T-helper 1 cell treated with Interleukin-12 subunit alpha and Interleukin-12 subunit beta and Interleukin-4 antibody, amounts not matched to agents 30 ng/mL and 1 ng/mL, for 36 hours (primary cell): ENCODE results near the gene MAST4. TPM values are rescaled to one million over a fixed set of nuclear protein-coding genes. Genes with fewer than 3 reads are reported as not detected.

Source experiments
- intact Hi-C: fragments of 100-400 bp; cut with micrococcal nuclease; formaldehyde crosslinking; loops from one replicate; pipeline ENCODE4 v1.15.1; 2024
- total RNA-seq: library from RNA; stranded (reverse); gene quantifications from 2 replicates; pipeline ENCODE4 v1.2.3, GENCODE V29; 2022

MAST4 gene
- total RNA-seq, 1 donor from 2014 or later: 65.8 TPM

DNA sequence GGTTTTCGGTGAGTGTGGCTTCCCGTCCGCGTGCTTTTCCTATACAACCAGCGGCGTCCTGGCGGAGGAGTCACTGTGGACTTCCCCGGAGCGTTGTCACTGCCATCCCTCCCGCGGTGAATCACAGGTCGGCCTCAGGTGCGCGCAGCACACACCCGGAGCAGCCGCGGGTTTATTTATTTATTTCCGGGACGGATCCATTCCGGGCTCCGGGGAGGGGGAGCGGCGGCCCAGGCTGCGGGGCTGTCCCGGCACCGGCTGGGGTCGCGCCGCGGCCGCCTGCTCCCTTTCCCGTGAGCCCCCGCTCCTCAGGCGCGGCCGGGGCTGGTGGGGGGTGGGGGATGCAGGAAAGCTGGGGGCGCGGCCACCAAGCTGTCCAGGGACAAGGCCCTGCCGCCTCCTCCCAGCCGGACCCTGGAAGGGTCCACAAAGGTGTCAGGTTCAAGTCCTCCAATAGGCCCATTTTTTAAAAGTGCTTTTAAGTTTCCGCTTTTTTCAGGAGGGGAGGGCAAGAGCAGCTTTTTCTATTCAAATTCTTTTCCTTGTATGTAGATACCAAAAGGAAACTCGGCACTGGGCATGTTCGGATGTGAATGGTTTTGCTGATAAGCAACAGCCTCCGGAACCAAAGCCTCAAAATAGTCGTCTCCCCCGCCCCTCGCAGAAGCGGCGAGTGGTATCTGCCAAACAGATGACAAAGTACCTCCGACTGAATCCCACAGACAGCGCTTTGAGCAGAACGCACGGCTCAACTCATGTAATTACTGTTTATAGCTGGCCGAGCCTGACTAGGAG lies 407.9 kb downstream of the MAST4 start:
- intact Hi-C loops: loop anchor here (1.0 to 10.0 kb wide), 14 partner anchors 16 to 1442 kb away; partner anchors contain the start of genes CENPK, ERBIN, MAST4 and NLN

DNA sequence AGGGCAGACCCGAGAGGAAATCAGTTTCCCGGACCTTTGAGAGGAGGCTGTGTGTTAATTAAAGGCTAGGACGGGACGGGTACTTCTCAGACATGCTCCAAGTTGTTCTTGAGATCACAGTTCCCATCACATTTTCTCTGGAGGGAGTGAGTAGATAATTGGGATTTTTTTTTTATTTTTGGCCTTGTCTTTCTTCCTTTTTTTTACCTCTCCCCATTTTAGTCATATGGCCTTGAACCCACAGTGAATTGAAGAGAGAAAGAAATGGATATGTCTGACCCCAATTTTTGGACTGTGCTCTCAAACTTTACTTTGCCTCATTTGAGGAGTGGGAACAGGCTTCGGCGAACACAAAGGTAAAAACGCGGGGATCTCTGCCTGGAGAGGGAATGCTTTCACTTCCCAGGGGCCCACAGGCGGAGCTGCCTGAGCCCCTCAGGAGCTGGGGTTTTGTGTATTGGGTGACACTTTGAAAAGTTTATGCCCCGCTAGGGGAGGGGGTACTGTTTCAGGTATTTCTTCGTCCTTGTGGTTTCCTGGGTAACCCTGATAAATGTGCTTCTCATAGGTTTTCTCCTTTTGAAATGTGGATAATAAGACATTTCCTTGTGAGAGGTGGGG lies 408.6 kb downstream of the MAST4 start:
- intact Hi-C loops: loop anchor here (1.0 to 10.0 kb wide), 14 partner anchors 17 to 1443 kb away; partner anchors contain the start of genes CENPK, ERBIN, MAST4 and NLN

DNA sequence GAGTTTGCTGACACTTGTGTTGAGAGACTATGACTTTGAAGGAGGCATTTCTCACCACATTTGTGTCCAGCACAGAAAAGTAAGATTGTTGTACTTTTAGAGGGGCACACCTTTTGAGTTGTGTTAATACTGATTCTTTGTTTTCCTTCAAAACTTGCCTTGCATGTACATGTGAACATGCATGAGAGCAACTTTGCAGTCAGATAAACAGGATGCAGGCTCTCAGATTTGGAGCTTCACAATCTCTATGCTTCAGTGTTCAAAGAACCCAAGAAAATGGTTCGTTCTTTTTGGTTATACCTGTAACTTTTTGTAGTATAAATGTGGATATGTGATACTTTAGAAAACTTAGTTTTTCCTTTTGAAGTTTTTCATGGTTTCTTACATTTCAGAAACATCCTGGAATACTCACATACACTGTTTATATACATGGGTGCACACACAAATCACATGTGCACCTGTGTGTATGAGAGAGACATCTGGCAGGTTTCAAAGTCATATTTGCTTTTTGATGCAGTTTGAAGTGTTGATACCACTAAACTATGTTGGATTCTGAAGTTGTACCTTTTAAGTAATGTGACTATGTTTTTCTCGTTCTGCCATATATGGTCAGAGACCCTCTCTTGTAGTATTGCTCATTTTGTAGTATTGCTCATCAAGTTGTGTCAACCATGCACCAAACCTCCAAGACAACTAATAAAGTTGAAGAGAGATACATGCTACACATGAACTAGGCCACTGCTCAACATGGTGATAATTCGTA lies 409.7 kb downstream of the MAST4 start:
- intact Hi-C loops: loop anchor here (2.0 to 10.0 kb wide), 3 partner anchors 161 to 1283 kb away; partner anchors contain the start of genes NLN and SGTB

DNA sequence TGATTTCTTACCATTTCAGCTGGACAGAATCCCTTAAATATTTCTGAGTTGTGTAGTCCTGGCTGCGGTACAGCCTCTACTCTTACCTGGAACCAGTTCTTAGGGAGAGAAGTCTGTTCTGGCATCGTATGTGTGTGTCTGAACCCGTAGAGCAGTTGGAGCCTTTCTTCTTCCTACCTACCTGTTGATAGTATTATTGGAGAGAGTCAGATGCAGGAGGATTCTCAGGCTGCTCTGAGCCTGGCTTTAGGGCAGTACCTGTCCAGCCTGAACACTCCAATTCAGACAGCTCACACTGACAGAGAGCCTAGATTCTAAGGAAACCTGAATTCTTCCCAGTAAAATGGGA lies 410.3 kb downstream of the MAST4 start:
- intact Hi-C loops: loop anchor here (10.0 kb wide), 1 partner anchor 508 kb away; no protein-coding TSS in a partner anchor

DNA sequence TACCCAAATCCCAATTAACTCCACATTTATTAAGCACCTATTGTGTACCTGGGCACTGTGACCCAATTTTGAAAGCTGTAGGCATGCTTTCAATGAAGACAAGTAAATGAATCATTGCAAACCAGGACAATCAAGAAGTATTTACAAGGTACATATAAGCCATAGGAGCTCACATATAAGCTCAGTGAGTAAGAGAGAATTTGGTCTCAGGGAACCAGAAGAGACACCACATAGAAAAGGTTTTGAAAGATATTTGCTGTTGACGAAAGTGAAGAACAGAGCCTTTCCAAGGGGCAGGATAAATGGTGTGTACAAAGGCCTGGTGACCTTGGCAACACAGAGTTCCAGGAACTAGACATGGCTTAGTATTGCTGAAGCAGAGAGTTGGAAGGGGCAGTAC lies 412.8 kb downstream of the MAST4 start:
- intact Hi-C loops: loop anchor here (10.0 kb wide), 1 partner anchor 506 kb away; no protein-coding TSS in a partner anchor

DNA sequence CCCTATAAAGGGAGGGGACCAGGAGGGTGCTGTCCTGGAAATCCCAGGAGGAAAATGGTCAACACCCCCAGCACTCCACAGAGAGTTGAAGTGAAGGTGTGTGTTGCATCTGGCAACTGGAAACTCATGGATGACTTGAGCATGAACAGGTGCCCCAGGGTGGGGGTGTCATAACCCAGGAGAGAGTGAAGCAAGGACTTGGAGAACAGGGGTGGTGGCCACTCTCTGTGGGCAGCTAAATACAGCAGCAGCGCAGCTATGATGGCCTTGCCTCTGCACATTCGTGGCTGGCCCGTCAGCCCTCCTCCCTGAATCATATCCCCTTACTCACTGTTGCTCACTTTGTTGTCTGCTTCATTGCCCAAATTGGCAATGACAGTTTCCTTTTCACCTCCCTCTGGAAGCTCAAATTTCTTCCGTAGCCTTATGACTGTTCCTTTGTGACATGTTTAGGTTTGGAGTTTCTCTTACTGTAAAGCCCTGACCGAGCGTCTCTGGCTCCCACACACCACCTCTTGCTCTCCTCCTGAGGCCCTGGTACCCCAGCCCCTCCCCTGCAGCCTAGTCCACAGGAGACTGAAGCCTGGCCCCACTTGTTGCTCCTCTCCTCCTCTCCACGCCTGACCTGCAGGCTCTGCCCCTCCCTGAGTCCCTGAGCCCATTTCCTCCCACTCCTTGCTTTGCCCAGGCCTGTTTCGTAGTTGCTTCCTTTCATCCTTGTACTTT lies 414.7 kb downstream of the MAST4 start:
- intact Hi-C loops: loop anchor here (2.0 kb wide), 1 partner anchor 16 kb away; no protein-coding TSS in a partner anchor

DNA sequence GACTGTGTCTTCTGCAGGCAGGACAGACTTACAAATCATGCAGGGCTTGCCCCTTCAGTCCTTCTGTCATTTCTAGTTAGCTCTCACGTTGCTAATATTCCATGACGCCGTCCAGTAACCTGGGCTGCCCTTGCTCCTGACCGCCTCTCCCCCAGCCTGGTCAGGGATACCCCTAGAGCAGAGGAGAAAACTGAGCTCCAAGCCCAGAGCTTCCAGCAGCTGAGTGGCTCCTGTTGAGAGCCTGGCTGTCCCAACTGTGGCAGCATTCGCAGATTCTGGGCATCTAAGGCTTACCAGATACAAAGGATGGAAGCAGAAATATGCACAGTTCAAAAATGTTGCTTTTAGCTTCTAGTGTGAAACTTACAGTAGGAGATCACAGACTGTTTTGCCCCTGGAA lies 415.2 kb downstream of the MAST4 start:
- intact Hi-C loops: loop anchor here (2.0 kb wide), 1 partner anchor 15 kb away; no protein-coding TSS in a partner anchor

DNA sequence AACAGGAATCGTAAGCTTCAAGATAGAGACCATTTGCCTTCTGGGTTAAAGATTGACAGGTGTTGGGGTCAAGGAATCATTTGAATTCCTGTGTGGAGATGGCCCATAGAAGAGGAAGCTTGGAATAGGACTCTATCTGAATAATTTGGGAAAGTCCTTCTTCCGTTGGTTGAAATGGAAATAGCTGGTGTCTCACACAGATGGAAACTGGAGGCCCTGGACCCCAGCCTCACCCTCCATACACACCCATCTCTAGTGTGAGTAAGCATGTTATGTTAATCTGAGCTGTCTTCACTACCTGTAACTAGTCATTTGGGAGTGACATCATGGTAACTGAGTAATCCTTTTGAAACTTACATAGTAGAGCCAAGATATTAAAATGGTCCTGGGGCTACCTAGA lies 416.0 kb downstream of the MAST4 start:
- intact Hi-C loops: no loop called here

DNA sequence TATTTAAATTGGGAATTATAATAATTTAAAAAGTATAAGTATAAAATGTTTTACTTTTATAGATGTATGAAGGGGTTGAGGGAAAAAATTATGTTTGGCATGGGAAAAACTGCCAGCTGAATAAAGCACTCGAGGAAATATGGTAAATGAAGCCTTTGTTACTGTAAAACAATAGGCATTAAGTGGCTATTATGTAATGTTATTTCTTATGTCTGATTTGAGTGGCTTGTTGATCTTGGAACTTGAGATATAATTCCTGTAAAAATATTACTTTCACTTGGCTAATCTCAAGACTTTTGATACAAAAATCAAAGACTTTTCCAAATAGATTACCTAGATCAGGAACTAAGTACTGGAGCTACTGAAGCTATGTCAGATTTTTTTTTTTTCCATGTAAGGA lies 417.5 kb downstream of the MAST4 start:
- intact Hi-C loops: no loop called here

DNA sequence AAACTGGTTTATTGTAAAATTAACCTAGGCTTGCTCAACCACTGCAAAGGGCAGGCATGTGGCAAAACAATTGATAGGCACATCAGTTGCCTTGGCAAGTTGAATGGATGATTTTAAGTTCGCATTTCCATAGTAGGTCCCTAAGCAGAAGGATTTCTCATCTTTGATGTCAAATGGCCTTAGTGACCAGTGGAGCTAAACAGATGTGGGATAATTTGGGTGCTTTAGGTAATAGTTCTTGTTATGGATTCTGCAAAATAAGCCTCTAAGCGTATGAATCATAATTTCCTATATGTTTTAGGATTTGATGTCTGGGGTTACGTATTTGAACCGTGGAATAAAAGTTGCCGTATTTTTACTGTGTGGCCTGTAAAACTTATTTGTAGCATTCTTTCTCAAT lies 418.0 kb downstream of the MAST4 start:
- intact Hi-C loops: no loop called here

DNA sequence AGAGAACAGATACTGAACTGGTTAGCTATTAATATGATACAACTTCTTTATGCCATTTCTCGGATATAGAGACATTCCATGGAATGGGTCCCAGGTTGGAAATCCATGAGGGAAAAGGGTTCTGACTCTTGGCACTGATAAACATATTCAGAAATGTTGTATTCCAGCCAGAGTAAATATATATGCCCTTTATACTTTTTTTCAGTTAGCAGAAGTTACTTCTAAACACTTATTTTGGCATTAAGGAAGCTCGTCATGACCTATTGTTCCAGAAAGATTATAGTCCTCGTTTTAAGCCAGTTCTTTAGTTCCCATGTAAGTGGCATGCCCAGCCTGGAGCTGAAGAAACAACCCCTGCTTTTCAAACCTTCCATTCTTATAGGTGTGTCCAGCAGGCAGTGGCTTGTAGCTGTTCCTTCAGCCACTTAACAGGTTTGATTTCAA lies 418.8 kb downstream of the MAST4 start:
- intact Hi-C loops: no loop called here

DNA sequence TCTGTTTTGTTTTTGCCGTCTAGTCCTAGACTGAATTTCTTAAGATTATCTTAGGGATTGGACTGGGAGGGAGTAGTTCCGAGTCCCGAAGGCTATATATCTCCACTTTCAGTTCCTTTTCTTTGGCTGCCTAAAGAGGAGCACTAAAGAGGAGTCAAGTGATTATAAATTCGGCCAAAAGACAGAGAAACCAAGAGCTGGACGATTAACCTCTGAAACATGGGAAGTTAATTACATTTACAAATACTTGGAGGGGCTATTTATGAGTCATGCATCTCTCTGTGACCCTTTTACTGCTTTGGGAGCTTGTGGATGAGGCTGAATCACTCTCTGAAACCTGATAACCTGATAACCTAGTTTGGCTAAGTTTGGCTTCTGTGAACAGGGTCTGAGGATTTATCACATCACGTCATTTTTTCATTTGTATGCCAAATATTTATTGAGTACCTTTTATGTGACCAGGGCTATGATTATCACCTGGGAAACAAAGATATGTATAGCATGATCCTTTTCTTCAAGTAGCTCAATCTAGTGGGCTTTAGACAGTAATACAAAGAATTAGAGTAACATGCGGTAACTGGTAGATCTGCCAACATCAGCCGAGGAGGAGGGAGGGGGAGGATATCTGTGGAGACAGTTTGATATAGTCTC lies 419.5 kb downstream of the MAST4 start:
- intact Hi-C loops: no loop called here

DNA sequence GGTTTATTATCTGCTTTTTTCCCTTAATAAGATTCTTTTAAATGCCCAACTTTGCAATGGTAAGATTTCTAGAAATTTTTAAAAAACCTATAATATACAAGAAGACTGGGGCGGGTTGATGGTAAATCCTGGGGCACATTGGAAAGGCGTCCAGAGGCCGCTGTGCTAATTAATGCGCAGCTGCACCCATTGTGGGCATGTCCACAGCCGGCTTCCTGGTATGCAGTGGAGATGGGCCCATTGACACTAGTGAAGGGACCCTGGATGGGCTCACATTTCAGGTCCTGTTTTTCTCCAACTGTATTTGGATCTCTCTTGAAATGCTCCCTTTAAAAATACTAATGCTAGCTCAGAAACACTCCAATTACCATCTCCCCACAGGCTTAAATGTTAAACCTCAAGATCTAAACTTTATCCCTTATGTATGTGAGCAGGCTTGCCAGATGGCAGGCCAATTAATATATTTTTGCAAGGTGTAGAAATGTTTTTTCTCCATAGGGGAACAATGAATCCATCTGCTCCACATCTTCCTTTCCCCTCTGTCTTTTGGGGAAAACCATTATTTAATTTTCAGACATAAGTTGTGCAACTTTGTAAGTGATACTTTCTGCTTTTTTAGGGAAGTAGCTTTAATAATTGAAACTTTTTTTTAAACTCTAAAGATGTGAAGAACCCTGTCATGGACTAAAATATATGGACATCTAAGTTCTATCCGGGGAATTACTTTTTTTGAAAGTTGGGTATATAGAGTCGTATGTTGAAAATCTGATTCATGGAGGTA lies 423.1 kb downstream of the MAST4 start:
- intact Hi-C loops: no loop called here

DNA sequence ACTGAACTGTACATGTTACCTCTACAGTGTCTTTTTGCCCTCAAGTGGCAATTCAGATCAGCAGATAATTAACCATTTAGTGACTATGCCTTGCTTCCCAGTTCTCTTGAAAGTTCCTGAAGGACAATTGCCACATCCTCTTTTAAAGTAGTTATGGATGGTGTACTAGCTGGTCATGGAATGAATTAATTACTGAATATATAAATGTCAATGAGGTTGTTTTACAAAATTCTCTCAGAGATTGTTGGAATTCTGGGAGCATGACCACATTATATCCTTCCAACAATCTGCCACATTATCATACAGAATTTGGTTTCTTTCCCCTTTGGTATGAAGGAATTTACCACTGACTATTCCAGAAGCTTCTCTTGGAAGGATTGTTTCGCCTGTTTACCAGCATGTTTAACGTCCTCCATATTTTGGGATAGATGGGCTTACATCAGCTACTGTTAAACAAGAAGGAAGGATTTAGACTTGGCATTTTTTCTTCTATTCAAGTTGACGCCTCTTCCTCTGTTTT lies 424.0 kb downstream of the MAST4 start:
- intact Hi-C loops: no loop called here

DNA sequence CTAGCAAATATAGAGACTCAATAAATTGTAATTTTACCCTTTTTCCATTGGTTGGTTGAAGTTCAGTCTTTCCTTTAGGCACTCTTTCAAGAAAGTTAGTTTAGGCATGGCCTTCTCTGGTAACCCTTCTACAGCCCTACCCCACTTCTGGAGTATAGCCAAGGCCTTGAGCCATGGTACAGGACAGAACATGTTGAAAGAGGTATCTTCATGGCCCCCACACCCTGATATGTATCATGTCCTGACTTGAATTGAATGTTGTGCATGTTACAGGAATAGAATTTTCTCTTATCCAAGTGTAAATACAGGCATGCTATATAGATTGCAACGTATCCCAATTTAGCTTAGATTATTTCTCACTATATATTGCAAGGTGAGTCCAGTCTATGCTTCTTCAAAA lies 424.8 kb downstream of the MAST4 start:
- intact Hi-C loops: no loop called here

DNA sequence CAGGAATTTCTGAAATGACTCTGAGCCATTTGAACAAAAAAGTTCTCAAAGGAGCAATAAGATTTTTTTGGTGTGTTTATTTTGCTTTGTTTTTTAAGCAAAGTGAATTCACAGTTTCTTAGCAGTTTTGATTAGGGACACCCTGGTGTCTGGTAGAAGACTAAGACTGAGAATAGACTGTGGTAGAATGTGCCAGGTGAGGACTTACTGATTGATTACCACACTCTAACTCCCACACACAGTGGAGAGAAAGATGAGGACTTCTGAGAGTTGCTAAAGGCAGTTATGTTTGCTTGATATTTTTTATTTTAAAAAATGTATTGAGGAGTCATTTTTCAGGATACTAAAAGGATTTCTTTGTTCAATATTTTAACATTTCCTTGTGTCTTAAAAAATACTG lies 425.3 kb downstream of the MAST4 start:
- intact Hi-C loops: no loop called here

DNA sequence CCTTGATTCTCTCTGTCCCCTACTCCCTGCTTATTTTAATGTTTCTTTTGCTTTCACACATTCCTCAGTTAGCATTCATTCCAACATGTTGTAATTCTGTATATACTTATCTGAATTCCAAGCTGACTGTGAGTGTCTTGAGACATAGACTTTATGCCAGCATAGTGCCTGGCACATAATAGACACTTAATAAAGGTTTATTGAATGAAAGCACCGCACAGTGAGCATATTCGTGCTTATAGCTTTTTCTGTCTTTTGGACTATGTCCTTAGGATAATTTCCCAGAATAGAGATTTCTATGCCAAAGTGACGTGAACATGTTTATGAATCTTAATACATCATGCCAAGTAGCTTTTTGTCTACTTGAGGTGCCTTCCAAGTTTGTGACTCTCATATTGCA lies 425.8 kb downstream of the MAST4 start:
- intact Hi-C loops: loop anchor here (2.0 kb wide), 1 partner anchor 17 kb away; no protein-coding TSS in a partner anchor

DNA sequence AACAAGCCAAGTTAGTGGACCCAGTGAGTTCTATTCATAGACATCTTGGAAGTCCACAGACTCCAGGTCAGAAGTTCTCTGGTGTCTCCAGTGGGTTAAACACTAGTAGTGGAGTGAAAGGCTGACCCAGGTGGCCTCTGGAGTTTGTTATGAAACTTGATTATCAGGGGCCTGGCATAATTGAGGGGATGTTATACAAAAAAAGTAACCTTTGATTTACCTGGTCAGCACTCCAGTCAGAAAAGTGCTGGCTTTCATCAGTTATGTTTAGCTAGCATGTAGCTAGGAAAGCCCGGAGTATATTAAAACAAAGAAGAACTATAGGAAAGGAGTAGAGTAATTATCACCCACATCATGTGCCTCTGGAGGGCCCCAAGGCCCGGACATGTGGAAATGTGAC lies 429.3 kb downstream of the MAST4 start:
- intact Hi-C loops: no loop called here

DNA sequence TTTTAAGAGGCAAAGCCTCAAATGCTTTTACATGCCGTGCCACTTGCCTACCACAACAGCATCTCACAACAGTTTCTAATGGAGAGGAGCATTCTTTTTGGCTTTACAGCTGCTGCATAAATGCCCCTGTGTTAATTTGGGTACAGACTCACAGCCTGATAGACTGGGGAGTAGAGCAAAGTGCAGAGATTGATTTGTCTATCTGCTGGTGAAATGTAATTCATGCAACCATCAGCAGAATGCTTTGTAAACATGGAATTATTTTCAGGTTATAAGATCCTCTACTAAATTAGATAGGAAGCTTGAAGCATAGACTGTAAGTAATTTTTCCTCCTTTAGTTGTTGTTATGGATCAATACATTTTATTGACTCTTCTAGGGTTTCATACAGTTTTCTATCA lies 430.1 kb downstream of the MAST4 start:
- intact Hi-C loops: loop anchor here (2.0 kb wide), 1 partner anchor 15 kb away; no protein-coding TSS in a partner anchor
